Fibroblast of villous mesenchyme (primary cell): ENCODE data around the gene PHYHIPL. TPM values are rescaled to one million over a fixed set of nuclear protein-coding genes. Genes with fewer than 3 reads are reported as not detected.
A peak's percentile ranks its signal among the peaks of the same experiment; 100 is the strongest.

ENCODE experiments used
- DNase-seq: peaks from one replicate; pipeline ENCODE4 v3.0.0-alpha.2; 2010; ENCODE audit warnings: low read depth
- H3K4me3 ChIP-seq: 2 replicates; pipeline ENCODE4 v1.5.1; 2011; ENCODE audit warnings: low read depth, mild to moderate bottlenecking, low read length
- total RNA-seq: library from RNA; depleted of rRNA; stranded (reverse); fragments of >200 nt; gene quantifications from 2 replicates; pipeline ENCODE4 v1.2.3, GENCODE V29; 2012
- TF ChIP-seq, protein P1 (sequence below): IDR thresholded peaks from 2 replicates; pipeline ENCODE4 v1.5.1; 2012; ENCODE audit warnings: low read depth, mild to moderate bottlenecking, low read length; ENCODE audit not compliant: insufficient read depth

Gene PHYHIPL
- not detected in 2 replicates for total RNA-seq

DNA sequence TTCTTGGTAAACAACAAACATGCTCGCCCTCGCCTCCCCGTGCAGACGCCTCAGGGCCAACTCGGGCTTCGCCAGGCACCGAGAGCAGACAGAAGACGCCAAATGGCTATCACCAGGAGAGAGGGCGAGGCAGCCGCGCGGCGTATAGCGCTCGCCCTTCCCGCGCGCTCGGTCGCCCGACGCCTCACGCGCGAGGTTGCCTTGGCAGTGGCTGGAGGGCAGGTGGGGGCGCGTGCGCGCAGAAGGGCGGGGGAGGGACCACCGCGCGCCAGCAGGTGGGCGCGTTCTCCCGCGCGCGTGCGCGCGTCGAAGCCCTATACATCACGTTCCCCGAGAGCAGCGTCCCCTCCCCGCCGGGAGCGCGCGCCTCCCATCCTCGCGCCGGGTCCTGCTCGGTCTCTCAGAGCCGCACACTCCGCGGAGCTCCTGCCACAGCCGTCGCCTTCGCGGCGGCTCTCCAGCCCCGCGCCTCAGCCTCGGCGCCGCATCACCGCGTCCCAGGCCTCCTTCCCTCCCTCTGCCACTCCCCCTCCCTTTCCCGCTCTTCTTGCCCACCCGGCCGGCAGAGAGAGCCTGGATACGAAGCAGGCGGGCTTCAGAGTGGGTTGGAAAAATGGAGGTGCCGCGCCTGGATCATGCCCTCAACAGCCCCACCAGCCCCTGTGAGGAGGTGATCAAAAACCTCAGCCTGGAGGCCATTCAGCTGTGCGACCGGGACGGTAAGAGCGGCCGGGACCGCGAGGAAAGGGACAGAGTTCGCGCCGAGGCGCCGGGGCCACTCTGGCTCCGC lies at the start of gene PHYHIPL:
Gene PHYHIPL, plus strand, starts transcription at position 403 of the 790 bp plus-strand sequence. Its CDS starts 211 bp downstream, at position 614.
- H3K4me3 ChIP-seq = no peak within 1 kb of the TSS
- no peak for DNase-seq

DNA sequence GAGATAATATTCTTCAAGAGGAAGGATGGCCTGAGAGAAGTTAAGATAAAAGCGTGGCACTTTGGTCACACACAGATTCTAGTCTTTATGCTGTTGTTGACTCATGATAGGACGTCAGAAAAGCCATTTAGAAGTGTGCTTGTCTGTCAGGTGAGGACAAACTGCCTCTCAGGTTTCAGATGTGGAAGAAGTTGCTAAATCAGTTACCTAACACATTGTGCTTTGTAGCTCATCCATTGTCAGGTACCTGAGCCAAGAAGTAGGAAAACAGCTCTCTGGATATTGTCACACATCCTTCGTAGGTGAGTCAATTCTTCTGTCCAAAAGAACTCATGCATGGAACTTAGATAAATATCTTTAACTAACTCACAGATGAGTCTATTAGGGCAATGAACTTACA lies 49.5 kb upstream of the PHYHIPL start:
- TF ChIP-seq, protein P1, sequence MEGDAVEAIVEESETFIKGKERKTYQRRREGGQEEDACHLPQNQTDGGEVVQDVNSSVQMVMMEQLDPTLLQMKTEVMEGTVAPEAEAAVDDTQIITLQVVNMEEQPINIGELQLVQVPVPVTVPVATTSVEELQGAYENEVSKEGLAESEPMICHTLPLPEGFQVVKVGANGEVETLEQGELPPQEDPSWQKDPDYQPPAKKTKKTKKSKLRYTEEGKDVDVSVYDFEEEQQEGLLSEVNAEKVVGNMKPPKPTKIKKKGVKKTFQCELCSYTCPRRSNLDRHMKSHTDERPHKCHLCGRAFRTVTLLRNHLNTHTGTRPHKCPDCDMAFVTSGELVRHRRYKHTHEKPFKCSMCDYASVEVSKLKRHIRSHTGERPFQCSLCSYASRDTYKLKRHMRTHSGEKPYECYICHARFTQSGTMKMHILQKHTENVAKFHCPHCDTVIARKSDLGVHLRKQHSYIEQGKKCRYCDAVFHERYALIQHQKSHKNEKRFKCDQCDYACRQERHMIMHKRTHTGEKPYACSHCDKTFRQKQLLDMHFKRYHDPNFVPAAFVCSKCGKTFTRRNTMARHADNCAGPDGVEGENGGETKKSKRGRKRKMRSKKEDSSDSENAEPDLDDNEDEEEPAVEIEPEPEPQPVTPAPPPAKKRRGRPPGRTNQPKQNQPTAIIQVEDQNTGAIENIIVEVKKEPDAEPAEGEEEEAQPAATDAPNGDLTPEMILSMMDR = no peak
- DNase-seq = no peak
- H3K4me3 ChIP-seq = no peak overlapping the region

More for the DNA sequence above, at the start of gene PHYHIPL:
- TF ChIP-seq, protein P1 = no peak

DNA sequence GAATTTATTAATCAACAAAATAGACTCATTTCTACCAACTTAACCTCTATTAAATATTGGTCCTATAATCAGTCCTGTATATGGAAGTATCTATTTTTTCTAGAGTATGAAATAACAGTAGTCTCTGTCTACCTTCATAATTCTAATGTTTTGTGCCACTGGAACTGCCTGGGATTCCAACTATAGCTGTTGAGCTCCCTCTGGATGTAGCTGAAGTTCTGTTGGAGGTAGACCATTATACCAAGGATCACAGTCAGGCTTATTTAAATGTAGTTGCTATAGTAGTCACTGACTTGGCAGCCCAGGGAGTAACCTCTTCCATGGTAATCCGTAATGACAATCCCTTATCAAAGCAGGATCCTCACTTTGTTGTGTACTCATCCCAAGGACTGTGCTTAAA lies 48.5 kb upstream of the PHYHIPL start:
- TF ChIP-seq, protein P1 = peak; percentile 2
- DNase-seq = no peak
- H3K4me3 ChIP-seq = no peak overlapping the region

DNA sequence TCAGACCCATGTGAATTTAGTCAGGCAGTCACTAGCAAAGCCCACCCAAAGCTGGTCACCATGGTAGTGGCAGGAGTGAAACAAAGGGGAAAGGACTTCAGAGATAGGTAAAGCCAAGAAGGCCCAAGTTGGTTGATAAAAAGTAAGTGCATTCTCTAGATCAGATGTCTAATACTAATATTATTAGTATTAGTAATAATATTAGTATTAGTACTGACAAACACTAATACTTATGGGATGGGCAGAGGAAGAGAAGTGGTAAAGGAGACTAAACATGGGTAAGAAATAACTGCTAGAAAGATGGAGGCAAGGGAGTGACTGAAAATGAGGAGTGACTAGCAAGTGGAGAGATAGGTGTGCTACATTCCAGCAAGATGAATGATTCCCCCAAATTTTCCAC lies 46.6 kb upstream of the PHYHIPL start:
- DNase-seq = no peak
- TF ChIP-seq, protein P1 = no peak
- H3K4me3 ChIP-seq = no peak overlapping the region

DNA sequence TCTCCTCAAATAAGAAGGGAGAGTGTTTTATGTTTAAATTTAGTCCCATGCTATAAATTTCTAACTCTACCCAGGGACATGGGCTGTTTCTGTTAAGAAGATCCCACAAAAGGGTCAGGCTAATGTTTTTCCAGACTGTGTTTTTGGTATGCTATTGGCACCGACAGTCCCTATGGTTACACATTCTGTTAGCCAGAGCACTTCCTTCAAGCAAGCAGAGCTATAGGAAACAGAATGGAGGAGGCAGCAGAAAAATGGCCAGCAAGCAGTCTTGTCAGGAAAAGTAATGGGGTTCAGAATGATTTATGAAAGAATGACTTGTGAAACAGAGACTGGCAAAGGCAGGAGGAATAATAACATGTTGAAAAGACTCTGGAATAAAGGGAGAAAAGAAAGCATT lies 44.8 kb upstream of the PHYHIPL start:
- TF ChIP-seq, protein P1 = no peak
- no peak overlapping the region for H3K4me3 ChIP-seq
- DNase-seq = no peak

DNA sequence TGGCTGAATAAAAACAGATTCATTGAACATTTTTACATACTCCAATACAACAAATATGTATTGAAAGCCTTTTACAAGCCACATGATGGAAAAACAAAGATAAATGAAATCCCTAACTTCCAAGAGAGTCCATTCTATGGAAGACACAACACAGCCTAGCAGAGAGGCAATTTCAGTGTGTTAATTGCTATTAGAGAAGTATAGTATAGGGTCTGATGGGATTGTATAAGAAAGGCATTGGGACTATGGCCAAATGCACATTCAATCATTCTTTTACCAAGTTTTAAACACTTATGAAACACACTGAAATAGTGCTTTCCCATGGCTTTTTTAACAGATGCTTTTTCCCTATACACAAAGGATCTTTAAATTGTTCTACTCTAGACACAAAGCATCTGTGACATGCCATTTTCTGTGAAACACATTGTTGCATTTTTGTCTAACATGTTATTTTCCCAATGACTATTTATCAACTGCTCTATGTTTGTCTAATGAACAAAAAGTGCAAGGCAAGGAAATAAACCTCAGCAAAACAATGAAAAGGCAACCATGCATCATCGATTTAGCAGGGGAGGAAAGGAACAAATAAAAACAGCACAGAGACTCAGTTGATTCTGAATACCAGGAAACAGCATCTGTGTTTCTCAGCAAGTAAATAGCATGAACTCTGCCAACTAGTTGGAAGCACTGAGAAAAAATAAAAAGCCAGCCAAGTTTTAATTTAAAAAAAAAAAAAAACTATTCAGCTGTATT lies 42.4 kb upstream of the PHYHIPL start:
- DNase-seq = no peak
- TF ChIP-seq, protein P1 = no peak
- no peak overlapping the region for H3K4me3 ChIP-seq
